Stimulated activated CD4-positive, alpha-beta T cell treated with anti-CD3 and anti-CD28 coated beads, Interleukin-2, amount 100 ng/mL, for 24 hours (primary cell): ENCODE data around the gene HERC4.
"Not testable (repeated sequence)": the region's sequence is repeated elsewhere in the genome, so short reads cannot be mapped to it uniquely, and the experiment has no call there.

Source experiments
- DNase-seq, 2 donors: peaks; one replicate each; pipeline ENCODE4 v3.0.0-alpha.2; 2020

The HERC4 gene

GRCh38 chr10:68047122-68047521 lies 28.0 kb downstream of the HERC4 start:
- DNase-seq, result no peak

GRCh38 chr10:68046642-68047041 lies 28.4 kb downstream of the HERC4 start:
- no peak for DNase-seq

DNA sequence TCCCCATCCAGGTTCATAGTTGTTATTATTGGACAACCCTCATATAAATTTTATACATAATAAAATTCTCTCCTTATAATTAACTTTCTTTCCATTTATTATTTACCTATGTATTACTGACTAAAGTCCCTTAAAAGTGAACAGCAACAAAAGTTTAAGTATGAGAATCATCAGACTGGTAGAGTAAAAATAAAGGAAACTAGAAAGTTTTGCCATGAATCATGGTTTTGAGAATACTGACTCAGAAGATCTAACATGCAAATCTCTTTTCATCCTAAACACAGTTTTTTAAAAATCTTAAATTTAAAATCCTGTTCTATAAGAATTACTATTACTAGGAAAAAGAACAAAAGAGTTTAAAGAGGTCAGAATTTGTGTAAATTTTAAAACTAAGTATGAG lies 32.1 kb downstream of the HERC4 start:
- DNase-seq, result no peak

- DNase-seq, result no peak
Measured at GRCh38 chr10:68032113-68032512, 43.0 kb downstream of the HERC4 start.

- no peak for DNase-seq
Measured at GRCh38 chr10:68027429-68027828, 47.7 kb downstream of the HERC4 start.

DNA sequence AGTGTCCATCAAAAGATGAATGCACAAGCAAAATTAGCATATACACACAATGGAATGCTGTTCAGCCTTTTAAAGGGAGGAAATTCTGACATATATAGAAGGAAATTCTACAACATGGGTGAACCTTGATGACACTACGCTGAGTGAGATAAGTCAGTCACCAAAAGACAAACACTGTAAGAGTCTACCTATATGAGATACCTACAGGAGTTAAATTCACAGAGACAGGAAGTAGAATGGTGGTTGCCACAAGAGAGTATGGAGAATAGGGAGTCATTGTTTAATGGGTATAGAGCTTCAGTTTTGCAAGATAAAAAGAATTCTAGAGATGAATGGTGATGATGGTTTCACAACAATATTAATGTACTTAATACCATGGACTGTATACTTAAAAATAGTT lies 51.8 kb downstream of the HERC4 start:
- DNase-seq, result no peak

DNA sequence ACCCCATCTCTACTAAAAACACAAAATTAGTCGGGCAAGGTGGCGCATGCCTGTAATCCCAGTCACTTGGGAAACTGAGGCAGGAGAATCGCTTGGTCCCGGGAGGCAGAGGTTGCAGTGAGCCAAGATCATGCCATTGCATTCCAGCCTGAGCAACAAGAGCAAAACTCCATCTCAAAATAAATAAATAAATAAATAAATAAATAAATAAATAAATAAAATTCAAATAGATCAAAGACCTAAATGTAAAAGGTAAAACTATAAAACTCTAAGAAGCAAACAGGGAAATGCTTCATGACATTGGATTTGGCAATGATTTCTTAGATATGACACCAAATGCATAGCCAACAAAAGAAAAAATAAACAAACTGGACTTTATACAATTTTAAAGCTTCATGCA lies 52.8 kb downstream of the HERC4 start:
- not testable (repeated sequence) for DNase-seq

DNA sequence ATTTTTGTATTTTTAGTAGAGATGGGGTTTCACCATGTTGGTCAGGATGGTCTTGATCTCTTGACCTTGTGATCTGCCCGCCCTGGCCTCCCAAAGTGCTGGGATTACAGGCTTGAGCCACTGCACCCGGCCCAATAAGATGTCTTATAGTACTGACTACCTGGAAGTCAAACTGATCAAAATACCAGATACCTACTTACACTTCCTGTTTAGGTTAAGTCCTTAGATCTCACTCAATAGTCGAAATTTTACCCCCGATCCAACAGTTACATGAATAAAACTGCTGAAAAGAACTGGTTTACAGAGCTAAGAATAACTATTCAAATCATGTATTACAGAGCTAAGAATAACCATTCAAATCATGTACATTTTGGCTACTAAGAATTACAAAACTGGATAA lies 58.6 kb downstream of the HERC4 start:
- not testable (repeated sequence) for DNase-seq

DNA sequence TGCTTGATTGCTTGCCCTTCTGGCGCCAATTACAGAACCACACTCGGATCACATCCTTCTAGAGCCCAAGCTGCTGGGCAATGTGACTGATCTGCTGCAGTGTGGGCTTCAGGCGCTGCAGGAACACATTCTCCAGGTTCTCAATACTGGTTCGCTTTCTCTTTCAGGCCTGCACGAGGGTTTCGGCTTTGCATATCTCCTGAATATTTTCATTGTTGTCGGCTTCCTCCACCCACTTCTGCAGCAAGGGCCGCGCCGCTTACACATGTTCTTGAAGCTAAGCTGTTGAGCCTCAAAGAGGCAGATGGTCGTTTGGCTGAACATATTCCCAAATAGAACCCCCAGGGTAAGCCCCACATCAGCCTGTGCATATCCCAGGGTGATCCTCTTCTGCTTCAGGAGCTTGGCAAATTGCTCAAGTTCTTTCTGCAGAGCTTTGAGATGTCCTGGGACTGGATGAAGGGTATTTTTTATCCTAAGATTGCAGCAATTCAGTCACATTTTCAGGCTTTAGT lies 64.6 kb downstream of the HERC4 start:
- no peak for DNase-seq

- no peak for DNase-seq
Measured at GRCh38 chr10:68007356-68007755, 67.7 kb downstream of the HERC4 start.

GRCh38 chr10:68001539-68001938 lies 73.5 kb downstream of the HERC4 start:
- DNase-seq, result no peak

DNA sequence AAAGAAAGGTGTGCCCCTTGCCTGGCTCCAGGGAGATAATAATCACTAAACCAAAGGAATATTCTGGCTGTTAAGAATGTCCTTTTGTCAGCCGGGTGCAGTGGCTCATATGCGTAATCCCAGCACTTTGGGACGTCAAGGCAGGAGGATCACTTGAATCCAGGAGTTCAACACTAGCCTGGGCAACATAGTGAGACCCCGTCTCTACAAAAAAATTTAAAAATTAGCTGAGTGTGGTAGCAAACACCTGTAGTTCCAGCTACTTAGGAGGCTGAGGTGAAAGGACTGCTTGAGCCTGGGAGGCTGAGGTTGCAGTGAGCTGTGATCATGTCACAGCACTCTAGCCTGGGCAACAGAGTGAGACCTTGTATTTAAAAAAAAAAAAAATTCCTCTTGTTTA lies 74.1 kb downstream of the HERC4 start:
- no peak for DNase-seq

- DNase-seq, result no peak
Measured at GRCh38 chr10:67990093-67990492, 85.0 kb downstream of the HERC4 start.

- DNase-seq, result no peak
Measured at GRCh38 chr10:67988606-67989005, 86.5 kb downstream of the HERC4 start.

DNA sequence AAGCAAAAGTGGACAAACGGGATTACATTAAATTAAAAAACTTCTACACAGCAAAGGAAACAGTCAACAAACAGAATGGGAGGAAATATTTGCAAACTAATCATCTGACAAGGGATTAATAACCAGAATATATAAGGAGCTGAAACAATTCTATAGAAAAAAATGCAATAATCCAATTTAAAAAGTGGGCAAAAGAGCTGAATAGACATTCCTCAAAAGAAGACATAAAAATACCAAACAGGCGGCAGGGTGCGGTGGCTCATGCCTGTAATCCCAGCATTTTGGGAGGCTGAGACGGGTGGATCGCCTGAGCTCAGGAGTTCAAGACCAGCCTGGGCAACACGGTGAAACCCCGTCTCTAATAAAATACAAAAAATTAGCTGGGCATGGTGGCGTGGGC lies 92.5 kb downstream of the HERC4 start:
- not testable (repeated sequence) for DNase-seq

GRCh38 chr10:67978749-67979148 lies 96.3 kb downstream of the HERC4 start:
- no peak for DNase-seq

- no peak for DNase-seq
Measured at GRCh38 chr10:67977251-67977650, 97.8 kb downstream of the HERC4 start.

- DNase-seq, result no peak
Measured at GRCh38 chr10:67976292-67977245, 98.5 kb downstream of the HERC4 start.

GRCh38 chr10:67975871-67976270 lies 99.2 kb downstream of the HERC4 start:
- no peak for DNase-seq

GRCh38 chr10:67971311-67971710 lies 103.8 kb downstream of the HERC4 start:
- DNase-seq, result no peak

DNA sequence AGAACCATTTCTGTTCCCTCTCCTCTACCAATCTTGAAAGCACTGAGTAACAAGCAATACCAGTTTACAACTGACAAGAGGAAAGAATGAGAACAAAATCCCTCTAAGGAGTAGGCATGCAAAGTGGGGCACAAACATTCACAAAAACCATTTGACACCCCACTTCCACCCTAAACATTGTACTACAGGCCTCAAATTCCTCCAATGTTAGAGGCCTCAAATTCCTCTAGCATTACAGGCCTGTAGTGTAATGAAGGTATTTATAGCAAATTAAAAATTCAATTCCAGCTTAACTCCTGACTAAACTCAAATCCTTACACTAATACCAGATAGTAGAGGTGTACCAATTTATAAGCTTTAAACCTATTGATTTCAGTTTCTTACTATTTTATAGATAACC lies 105.2 kb downstream of the HERC4 start:
- no peak for DNase-seq

DNA sequence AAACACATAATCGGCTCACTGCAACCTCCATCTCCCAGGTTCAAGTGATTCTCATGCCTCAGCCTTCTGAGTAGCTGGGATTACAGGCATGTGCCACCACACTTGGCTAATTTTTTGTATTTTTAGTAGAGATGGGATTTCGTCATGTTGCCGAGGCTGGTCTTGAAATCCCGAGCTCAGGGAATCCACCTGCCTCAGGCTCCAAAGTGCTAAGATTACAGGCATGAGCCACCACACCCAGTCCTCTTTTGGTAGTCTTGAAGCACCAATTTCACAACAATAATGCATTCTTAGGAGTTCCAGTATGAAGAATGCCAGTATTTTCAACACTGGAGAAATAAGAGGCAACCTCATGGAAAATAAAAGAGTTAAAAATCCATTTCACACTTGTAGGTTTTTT lies 109.0 kb downstream of the HERC4 start:
- not testable (repeated sequence) for DNase-seq

DNA sequence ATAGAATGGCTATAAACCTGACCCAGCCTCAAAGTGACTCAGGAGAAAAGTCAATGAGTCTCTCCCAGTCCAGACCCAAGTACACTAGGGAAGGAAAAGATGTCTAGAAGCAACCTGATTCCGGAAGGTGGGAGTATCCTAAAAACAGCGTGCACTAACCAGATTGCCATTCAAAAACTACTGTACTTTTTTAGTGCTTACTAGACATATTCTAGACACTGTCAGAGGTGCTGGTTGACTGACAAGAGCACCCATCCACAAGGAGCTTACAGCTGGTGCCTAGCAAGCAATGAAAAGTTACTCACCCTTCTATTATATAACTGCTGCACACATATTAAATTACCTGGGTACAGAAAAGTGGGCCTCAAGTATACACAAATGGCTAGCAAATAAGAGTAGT lies 109.6 kb downstream of the HERC4 start:
- no peak for DNase-seq

- no peak for DNase-seq
Measured at GRCh38 chr10:67959839-67960476, 115.1 kb downstream of the HERC4 start.
